CD14-positive monocyte (primary cell): ENCODE results near the gene PSMD12. TPM values are rescaled to one million over a fixed set of nuclear protein-coding genes. Genes with fewer than 3 reads are reported as not detected.
"Not testable (repeated sequence)": the region's sequence is repeated elsewhere in the genome, so short reads cannot be mapped to it uniquely, and the experiment has no call there.

Experiments used
- DNase-seq, 3 donors: peaks; one replicate each; pipeline ENCODE4 v3.0.0-alpha.2; 2011 to 2022
- H2AFZ ChIP-seq: 2 replicates; pipeline ENCODE4 v1.6.0; 2012; ENCODE audit warnings: mild to moderate bottlenecking, low read depth, low read length, inconsistent platforms; ENCODE audit not compliant: insufficient read depth, poor library complexity, severe bottlenecking
- H3K27ac ChIP-seq, 2 donors: 1 replicate in 1 of 2; 2 replicates in 1 of 2; pipeline ENCODE4 v1.5.1; 2012 to 2013; ENCODE audit warnings: low read length in 2 of 2, control low read depth in 1 of 2, inconsistent platforms in 1 of 2, low read depth in 1 of 2, mild to moderate bottlenecking in 1 of 2
- H3K27me3 ChIP-seq, 2 donors: one replicate each; pipeline versions ENCODE4 v1.6.0 to v1.6.1; 2011 to 2013; ENCODE audit warnings: low read length in 2 of 2; ENCODE audit not compliant: control insufficient read depth in 2 of 2, insufficient read depth in 2 of 2
- H3K36me3 ChIP-seq, 2 donors: replicated peaks in 1 of 2; 1 replicate in 1 of 2; 2 replicates in 1 of 2; pipeline versions ENCODE4 v1.5.1 to v1.6.1; 2012 to 2013; ENCODE audit warnings: low read length in 2 of 2, control low read depth in 1 of 2, inconsistent platforms in 1 of 2, mild to moderate bottlenecking in 1 of 2; ENCODE audit not compliant: insufficient read depth in 2 of 2, control insufficient read depth in 1 of 2
- H3K4me1 ChIP-seq, 2 donors: 1 replicate in 1 of 2; 2 replicates in 1 of 2; pipeline versions ENCODE4 v1.5.1 to v1.6.1; 2012 to 2013; ENCODE audit warnings: low read length in 2 of 2, control low read depth in 1 of 2, inconsistent platforms in 1 of 2, mild to moderate bottlenecking in 1 of 2, moderate library complexity in 1 of 2; ENCODE audit not compliant: insufficient read depth in 2 of 2, control insufficient read depth in 1 of 2
- H3K4me2 ChIP-seq: replicated peaks from 2 replicates; pipeline ENCODE3; 2012; ENCODE audit warnings: low read length, moderate library complexity, mild to moderate bottlenecking; ENCODE audit not compliant: poor library complexity, severe bottlenecking; ENCODE audit errors: extremely low read depth
- H3K4me3 ChIP-seq, 3 experiments: fragments of 200-600 bp in 1 of 3; sonication (generic) in 1 of 3; replicated peaks in 1 of 3; 1 replicate in 2 of 3; 2 replicates in 1 of 3; pipeline ENCODE4 v1.5.1; 2011 to 2013; ENCODE audit warnings: low read length in 3 of 3, mild to moderate bottlenecking in 3 of 3, control low read depth in 2 of 3, low read depth in 2 of 3, inconsistent platforms in 1 of 3, moderate library complexity in 1 of 3
- H3K79me2 ChIP-seq: 2 replicates; pipeline ENCODE4 v1.6.0; 2012; ENCODE audit warnings: mild to moderate bottlenecking, control low read depth, inconsistent platforms, low read length, moderate library complexity; ENCODE audit not compliant: insufficient read depth
- H3K9ac ChIP-seq: 2 replicates; pipeline ENCODE4 v1.6.0; 2017; ENCODE audit warnings: low read length, mild to moderate bottlenecking; ENCODE audit not compliant: insufficient read depth, poor library complexity, severe bottlenecking
- H3K9me3 ChIP-seq, 2 donors: replicated peaks in 1 of 2; 1 replicate in 1 of 2; 2 replicates in 1 of 2; pipeline versions ENCODE4 v1.5.1 to v1.6.1; 2012 to 2013; ENCODE audit warnings: low read length in 2 of 2, control low read depth in 1 of 2; ENCODE audit not compliant: control insufficient read depth in 1 of 2, insufficient read depth in 1 of 2
- H4K20me1 ChIP-seq: 2 replicates; pipeline ENCODE4 v1.6.0; 2012; ENCODE audit warnings: mild to moderate bottlenecking, low read length, control low read depth, moderate library complexity; ENCODE audit not compliant: insufficient read depth
- H3K27ac Mint-ChIP-seq, 7 donors: one replicate each; pipeline ENCODE4 v1.8.0; 2020; ENCODE audit warnings: mild to moderate bottlenecking in 7 of 7, mixed read lengths in 7 of 7, moderate library complexity in 6 of 7, inconsistent platforms in 2 of 7
- H3K27me3 Mint-ChIP-seq, 3 donors: one replicate each; pipeline ENCODE4 v1.8.0; 2021 to 2022; ENCODE audit warnings: low read depth in 3 of 3, mild to moderate bottlenecking in 3 of 3, mixed read lengths in 3 of 3, moderate library complexity in 3 of 3, inconsistent platforms in 1 of 3
- H3K36me3 Mint-ChIP-seq, 2 donors: one replicate each; pipeline ENCODE4 v1.8.0; 2020; ENCODE audit warnings: mixed read lengths in 2 of 2, inconsistent platforms in 1 of 2, mild to moderate bottlenecking in 1 of 2
- H3K4me1 Mint-ChIP-seq: one replicate; pipeline ENCODE4 v1.8.0; 2020; ENCODE audit warnings: mild to moderate bottlenecking, mixed read lengths
- H3K4me3 Mint-ChIP-seq, 2 donors: one replicate each; pipeline ENCODE4 v1.8.0; 2020; ENCODE audit warnings: mild to moderate bottlenecking in 2 of 2, mixed read lengths in 2 of 2, moderate library complexity in 1 of 2
- H3K9me3 Mint-ChIP-seq, 7 donors: one replicate each; pipeline ENCODE4 v1.8.0; 2020 to 2022; ENCODE audit warnings: mixed read lengths in 7 of 7, mild to moderate bottlenecking in 6 of 7, moderate library complexity in 6 of 7, inconsistent platforms in 2 of 7
- WGBS: methylation state at CpG from one replicate; pipeline ENCODE4 v1.1.5; 2013; ENCODE audit warnings: missing lambda C conversion rate; ENCODE audit not compliant: insufficient coverage; 5-methylcytosine and 5-hydroxymethylcytosine counted together
- intact Hi-C, 2 donors: fragments of 100-400 bp; cut with micrococcal nuclease; formaldehyde crosslinking; loops; one replicate each; pipeline versions ENCODE4 v1.15.0 to v1.15.1; 2023
- polyA plus RNA-seq, 3 donors: library from polyadenylated mRNA; depleted of rRNA in 1 of 3; unstranded in 2 of 3; stranded (reverse) in 1 of 3; fragments of 300-500 nt in 2 of 3; fragments of >200 nt in 1 of 3; fragmentation: Illumina TruSeq in 2 of 3; gene quantifications; 1 replicate in 2 of 3; 2 replicates in 1 of 3; pipeline ENCODE4 v1.2.3, GENCODE V29; 2012 to 2021
- TF ChIP-seq, protein P1 (sequence below): fragments of 200-600 bp; IDR thresholded peaks from one replicate; pipeline ENCODE4 v1.8.0; 2022; ENCODE audit warnings: antibody characterized with exemption, mild to moderate bottlenecking

PSMD12 gene
- polyA plus RNA-seq, 3 donors, result 16.2 to 30.7 (median 17.8) TPM

DNA sequence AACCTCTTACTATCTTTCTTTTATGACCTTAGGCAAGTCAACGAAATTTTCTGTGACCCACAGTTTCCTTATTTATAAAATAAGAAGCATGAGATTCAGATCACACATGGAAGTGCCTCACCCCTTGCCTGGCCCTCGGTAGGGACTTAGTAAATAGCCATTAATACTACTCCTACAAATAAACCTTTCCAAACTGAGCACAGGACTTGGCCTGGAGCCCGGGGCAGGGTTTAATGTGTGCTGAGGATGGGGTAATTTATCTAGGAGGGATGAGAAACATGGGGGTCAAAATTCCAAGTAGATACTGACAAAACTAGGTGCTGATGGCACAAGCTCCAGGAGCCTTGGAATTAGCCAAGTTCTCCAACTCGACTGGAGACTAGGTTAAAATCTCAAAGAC is 45.7 kb upstream of the PSMD12 start:
- Histone ChIP-seq H2AFZ (no peak overlapping the region), H4K20me1 (peaks cover 50% of the 10 kb centered on the region), H3K9me3 (no peaks in the 10 kb centered on the region), H3K27ac (no peak overlapping the region), H3K27me3 (no peaks in the 10 kb centered on the region), H3K79me2 (peaks cover 34% of the 10 kb centered on the region), H3K4me2 (no peak overlapping the region), H3K9ac (no peak overlapping the region), H3K36me3 (no peaks in the 10 kb centered on the region), H3K4me1 (peaks cover 15 to 17% of the 10 kb centered on the region in 2 donors), H3K4me3 (no peak overlapping the region)
- Mint-ChIP-seq H3K27me3 (peaks cover 0 to 5% (median 2%) of the 10 kb centered on the region in 3 donors), H3K4me3 (no peak overlapping the region), H3K36me3 (no peaks in the 10 kb centered on the region), H3K4me1 (peaks cover 21% of the 10 kb centered on the region), H3K27ac (peak overlapping the region in 4 of 7 donors; percentile 9 to 80 (median 68)), H3K9me3 (no peaks in the 10 kb centered on the region)
- intact Hi-C loops, result no loop called here
- 100% methylated on average over 1 of the region's 4 CpGs for WGBS
- TF ChIP-seq, protein P1, sequence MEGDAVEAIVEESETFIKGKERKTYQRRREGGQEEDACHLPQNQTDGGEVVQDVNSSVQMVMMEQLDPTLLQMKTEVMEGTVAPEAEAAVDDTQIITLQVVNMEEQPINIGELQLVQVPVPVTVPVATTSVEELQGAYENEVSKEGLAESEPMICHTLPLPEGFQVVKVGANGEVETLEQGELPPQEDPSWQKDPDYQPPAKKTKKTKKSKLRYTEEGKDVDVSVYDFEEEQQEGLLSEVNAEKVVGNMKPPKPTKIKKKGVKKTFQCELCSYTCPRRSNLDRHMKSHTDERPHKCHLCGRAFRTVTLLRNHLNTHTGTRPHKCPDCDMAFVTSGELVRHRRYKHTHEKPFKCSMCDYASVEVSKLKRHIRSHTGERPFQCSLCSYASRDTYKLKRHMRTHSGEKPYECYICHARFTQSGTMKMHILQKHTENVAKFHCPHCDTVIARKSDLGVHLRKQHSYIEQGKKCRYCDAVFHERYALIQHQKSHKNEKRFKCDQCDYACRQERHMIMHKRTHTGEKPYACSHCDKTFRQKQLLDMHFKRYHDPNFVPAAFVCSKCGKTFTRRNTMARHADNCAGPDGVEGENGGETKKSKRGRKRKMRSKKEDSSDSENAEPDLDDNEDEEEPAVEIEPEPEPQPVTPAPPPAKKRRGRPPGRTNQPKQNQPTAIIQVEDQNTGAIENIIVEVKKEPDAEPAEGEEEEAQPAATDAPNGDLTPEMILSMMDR, result no peak
- DNase-seq, result no peak

DNA sequence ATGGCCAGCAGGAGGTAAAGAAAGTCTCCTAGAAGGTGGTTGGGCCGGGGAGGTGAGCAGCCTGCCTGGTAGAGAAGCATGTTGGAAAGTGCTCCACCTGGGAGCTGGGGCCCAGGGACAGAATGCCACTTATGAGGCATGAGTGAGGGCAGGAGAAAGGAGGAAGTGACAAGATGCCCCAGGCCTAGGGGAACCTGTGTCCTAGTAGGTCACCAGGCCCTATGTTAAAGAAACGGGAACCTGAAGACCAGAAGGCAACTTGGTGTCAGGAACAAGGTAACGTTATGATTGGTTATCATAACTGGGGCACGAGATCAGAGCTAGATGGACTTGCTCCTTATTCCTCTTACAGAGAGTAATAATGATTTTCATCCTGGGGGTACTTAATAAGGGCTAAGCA is 45.0 kb upstream of the PSMD12 start:
- intact Hi-C loops, result no loop called here
- Histone ChIP-seq H3K9ac (no peak overlapping the region), H4K20me1 (peaks cover 51% of the 10 kb centered on the region), H3K4me2 (no peak overlapping the region), H3K36me3 (no peaks in the 10 kb centered on the region), H3K4me1 (peaks cover 15 to 17% of the 10 kb centered on the region in 2 donors), H3K27me3 (no peaks in the 10 kb centered on the region), H3K79me2 (peaks cover 34% of the 10 kb centered on the region), H2AFZ (no peak overlapping the region), H3K27ac (peak overlapping the region; percentile 28), H3K9me3 (no peaks in the 10 kb centered on the region), H3K4me3 (no peak overlapping the region)
- H3K4me3 Mint-ChIP-seq, result no peak overlapping the region
- peaks cover 0 to 2% (median 0%) of the 10 kb centered on the region in 3 donors for H3K27me3 Mint-ChIP-seq
- TF ChIP-seq, protein P1, result no peak
- H3K9me3 Mint-ChIP-seq, result no peaks in the 10 kb centered on the region
- H3K27ac Mint-ChIP-seq, result peak overlapping the region; percentile 35 to 80 (median 53)
- H3K36me3 Mint-ChIP-seq, result no peaks in the 10 kb centered on the region
- DNase-seq, result peak; percentile 74 to 88 (median 79)
- H3K4me1 Mint-ChIP-seq, result peaks cover 21% of the 10 kb centered on the region
- 47% methylated on average over 2 of the region's 4 CpGs for WGBS

- H3K4me2 ChIP-seq, H3K36me3 ChIP-seq, H3K27me3 ChIP-seq, H3K9me3 ChIP-seq, DNase-seq, intact Hi-C loops, H3K4me3 Mint-ChIP-seq, H3K36me3 Mint-ChIP-seq, H3K9me3 Mint-ChIP-seq, H3K27ac ChIP-seq, H3K4me3 ChIP-seq, H3K27me3 Mint-ChIP-seq, H3K9ac ChIP-seq, H2AFZ ChIP-seq, H3K27ac Mint-ChIP-seq: not testable (repeated sequence)
- Histone ChIP-seq H3K4me1 (peaks cover 19 to 23% of the 10 kb centered on the region in 2 donors), H3K79me2 (peaks cover 40% of the 10 kb centered on the region), H4K20me1 (peaks cover 38% of the 10 kb centered on the region)
- WGBS, result 100% methylated on average over 2 of the region's 3 CpGs
- peaks cover 24% of the 10 kb centered on the region for H3K4me1 Mint-ChIP-seq
Measured at GRCh38 chr17:67408455-67408830, 42.1 kb upstream of the PSMD12 start.
